NCI-H82 treated with DMSO at 0.1 percent for 48 hours (cell line): ENCODE results near the gene KIF7.
"Not testable (repeated sequence)": the region's sequence is repeated elsewhere in the genome, so short reads cannot be mapped to it uniquely, and the experiment has no call there.

ENCODE experiments used
- DNase-seq: peaks from one replicate; lab custom pipeline; 2025; ENCODE audit not compliant: unreplicated experiment; lab: John Stamatoyannopoulos, UW

Gene KIF7

GRCh38 chr15:89625716-89626115, 29.6 kb downstream of the KIF7 start:
- DNase-seq = no peak

- no peak for DNase-seq
These were observed 32.1 kb downstream of the KIF7 start for GRCh38 chr15:89623165-89623564.

- no peak for DNase-seq
These were observed 33.7 kb downstream of the KIF7 start for GRCh38 chr15:89621547-89621946.

GRCh38 chr15:89616228-89616627, 39.0 kb downstream of the KIF7 start:
- DNase-seq = no peak

DNA sequence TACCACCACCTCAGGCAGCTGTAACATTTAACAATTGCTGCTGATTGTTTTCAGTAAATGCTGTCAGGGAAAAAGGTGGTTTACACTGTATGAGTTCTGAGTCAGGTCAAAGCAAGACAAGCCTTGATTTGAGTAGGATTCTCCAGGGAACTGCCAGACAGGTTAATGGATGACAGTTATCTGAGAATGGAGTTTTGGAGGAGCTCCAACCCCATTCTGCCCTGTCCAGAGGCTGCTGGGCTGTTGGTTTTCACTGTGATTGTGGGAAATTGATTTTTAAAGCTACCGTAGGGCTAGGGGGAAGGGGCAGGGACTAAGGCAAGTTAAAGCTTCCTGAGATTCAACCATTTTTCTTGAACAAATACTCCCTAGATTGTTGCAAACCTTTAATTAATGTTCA, 40.1 kb downstream of the KIF7 start:
- DNase-seq = no peak

- DNase-seq = no peak
These were observed 41.1 kb downstream of the KIF7 start for GRCh38 chr15:89614164-89614563.

GRCh38 chr15:89613031-89613430, 42.2 kb downstream of the KIF7 start:
- DNase-seq = no peak

- DNase-seq = no peak
These were observed 44.0 kb downstream of the KIF7 start for GRCh38 chr15:89611317-89611716.

DNA sequence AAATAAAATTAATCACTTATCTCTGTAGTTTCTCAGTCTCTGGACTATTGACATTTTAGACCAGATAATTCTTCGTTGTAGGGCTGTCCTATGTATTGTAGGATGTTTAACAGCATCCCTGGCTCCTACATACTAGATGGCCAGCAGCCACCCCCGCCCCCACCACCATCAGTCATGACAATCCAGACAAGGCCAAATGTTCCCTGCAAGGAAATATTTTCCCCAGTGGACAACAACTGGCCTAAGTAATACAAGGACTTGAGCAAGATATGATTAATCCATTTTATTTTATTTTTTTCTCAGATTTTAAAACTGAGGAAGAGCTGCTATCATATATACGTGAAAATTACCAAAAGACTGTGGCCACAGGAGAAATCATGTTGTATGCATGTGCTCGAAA, 56.2 kb downstream of the KIF7 start:
- DNase-seq = no peak

- DNase-seq = no peak
These were observed 62.2 kb downstream of the KIF7 start for GRCh38 chr15:89593018-89593417.

DNA sequence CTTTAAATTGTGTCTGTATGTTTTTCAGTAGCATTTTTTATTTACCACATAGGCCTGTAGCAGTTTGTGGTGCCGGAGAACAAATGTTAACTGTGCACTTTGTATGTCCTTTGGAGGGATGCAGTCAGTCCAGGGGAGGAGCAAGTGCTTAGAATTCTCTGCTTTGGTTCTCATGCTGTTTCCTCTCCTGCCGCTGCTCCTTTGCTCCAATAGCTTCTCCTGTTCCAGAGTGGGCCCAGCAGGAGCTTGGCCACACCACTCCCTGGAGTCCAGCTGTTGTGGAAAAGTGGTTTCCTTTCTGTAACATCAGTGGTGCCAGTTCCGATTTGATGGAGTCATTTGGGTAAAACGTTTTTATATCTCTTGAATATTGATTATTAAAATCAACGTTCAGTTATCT, 63.4 kb downstream of the KIF7 start:
- no peak for DNase-seq

DNA sequence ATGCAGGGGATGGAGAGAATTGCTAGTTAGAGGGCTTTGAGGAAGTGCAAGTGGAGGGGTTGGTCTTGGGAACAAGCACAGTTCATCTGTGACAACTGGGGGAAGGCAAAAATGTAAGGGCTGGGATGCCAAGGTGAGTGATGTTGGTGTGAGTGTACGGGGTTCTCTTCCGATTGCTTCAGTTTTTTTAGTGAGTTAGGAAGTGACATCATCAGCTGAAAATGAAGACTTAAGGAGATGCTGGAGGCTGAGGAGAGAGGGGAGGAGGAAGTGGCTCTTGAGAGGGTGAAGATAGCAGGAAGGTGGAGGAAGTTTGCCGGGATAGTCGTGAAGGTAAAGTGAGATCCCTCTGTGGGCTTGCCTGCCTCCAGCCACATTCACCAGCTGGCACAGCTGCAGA, 67.3 kb downstream of the KIF7 start:
- no peak for DNase-seq

DNA sequence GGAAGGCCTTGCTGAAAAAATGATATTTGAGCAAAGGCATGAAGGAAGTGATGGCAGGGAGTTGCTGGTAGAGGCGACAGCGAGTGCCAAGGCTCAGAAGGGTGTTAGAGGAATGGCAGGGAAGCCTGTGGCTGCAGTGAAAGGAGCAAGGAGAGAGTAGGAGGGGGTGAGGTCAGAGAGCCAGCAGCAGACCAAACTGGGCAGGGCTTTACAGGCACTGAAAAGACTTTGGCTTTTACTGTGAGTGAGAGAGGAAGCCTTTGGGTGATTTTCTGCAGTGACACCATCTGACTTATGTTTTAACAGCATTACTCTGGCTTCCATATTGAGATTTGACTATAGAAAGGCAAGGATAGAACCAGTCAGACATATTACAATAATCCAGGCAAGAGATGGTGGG, 68.6 kb downstream of the KIF7 start:
- DNase-seq = no peak

GRCh38 chr15:89580747-89581146, 74.5 kb downstream of the KIF7 start:
- DNase-seq = not testable (repeated sequence)

DNA sequence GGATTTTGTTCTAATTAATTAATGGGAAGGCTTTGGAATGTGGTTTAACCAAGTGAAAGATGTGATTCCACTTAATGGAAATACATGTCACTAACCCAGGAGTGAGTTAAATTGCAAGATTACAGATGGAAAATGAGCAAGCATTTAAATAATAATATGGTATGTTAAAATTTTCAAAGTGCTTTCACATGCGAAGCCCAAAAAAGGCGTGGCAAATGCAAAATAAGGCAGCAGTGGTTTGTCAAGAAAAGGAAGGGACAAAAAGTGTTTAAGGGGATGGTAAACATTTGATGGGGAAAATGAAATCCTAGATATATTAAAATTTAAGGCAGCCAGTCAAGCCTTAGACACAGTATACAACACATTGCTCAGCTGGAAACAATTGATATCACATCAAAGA, 77.1 kb downstream of the KIF7 start:
- DNase-seq = no peak
